DLD1 (cell line): ENCODE results near the gene RAB5IF.

ENCODE experiments used
- in situ Hi-C: cut with HindIII; loops from 2 replicates; pipeline ENCODE4 v1.10.0; 2017; ENCODE audit warnings: low sequenced_read_pairs

The RAB5IF gene

DNA sequence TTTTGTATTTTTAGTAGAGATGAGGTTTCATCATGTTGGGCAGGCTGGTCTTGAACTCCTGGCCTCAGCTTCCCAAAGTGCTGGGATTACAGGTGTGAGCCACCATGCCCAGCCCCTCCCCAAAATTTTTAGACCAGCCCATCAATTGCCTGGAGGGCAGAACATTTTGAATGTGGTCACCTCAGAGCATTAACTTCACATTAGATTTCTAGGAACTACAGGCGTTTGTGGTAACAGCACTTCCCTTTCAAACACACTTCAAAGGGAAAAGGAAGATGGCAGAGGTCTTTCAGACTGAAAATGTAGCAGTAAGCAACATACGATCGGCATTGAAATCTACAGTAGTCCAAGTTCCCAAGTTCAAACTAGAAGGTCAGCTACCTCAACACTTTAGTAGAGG is 52.7 kb downstream of the RAB5IF start:
- in situ Hi-C loops, result no loop called here
